Fibroblast of villous mesenchyme (primary cell): ENCODE measurements around the gene PMVK. TPM values are rescaled to one million over a fixed set of nuclear protein-coding genes. Genes with fewer than 3 reads are reported as not detected.

Experiments
- DNase-seq: peaks from one replicate; pipeline ENCODE4 v3.0.0-alpha.2; 2010; ENCODE audit warnings: low read depth
- H3K4me3 ChIP-seq: 2 replicates; pipeline ENCODE4 v1.5.1; 2011; ENCODE audit warnings: low read depth, mild to moderate bottlenecking, low read length
- total RNA-seq: library from RNA; depleted of rRNA; stranded (reverse); fragments of >200 nt; gene quantifications from 2 replicates; pipeline ENCODE4 v1.2.3, GENCODE V29; 2012
- TF ChIP-seq, protein P1 (sequence below): IDR thresholded peaks from 2 replicates; pipeline ENCODE4 v1.5.1; 2012; ENCODE audit warnings: low read depth, mild to moderate bottlenecking, low read length; ENCODE audit not compliant: insufficient read depth

Gene PMVK
- total RNA-seq, 1 donor = 8.2 TPM

- DNase-seq = no peak
- TF ChIP-seq, protein P1, sequence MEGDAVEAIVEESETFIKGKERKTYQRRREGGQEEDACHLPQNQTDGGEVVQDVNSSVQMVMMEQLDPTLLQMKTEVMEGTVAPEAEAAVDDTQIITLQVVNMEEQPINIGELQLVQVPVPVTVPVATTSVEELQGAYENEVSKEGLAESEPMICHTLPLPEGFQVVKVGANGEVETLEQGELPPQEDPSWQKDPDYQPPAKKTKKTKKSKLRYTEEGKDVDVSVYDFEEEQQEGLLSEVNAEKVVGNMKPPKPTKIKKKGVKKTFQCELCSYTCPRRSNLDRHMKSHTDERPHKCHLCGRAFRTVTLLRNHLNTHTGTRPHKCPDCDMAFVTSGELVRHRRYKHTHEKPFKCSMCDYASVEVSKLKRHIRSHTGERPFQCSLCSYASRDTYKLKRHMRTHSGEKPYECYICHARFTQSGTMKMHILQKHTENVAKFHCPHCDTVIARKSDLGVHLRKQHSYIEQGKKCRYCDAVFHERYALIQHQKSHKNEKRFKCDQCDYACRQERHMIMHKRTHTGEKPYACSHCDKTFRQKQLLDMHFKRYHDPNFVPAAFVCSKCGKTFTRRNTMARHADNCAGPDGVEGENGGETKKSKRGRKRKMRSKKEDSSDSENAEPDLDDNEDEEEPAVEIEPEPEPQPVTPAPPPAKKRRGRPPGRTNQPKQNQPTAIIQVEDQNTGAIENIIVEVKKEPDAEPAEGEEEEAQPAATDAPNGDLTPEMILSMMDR = no peak
- H3K4me3 ChIP-seq = no peak overlapping the region
These were observed 9.7 kb upstream of the PMVK start for GRCh38 chr1:154945962-154946850.

DNA sequence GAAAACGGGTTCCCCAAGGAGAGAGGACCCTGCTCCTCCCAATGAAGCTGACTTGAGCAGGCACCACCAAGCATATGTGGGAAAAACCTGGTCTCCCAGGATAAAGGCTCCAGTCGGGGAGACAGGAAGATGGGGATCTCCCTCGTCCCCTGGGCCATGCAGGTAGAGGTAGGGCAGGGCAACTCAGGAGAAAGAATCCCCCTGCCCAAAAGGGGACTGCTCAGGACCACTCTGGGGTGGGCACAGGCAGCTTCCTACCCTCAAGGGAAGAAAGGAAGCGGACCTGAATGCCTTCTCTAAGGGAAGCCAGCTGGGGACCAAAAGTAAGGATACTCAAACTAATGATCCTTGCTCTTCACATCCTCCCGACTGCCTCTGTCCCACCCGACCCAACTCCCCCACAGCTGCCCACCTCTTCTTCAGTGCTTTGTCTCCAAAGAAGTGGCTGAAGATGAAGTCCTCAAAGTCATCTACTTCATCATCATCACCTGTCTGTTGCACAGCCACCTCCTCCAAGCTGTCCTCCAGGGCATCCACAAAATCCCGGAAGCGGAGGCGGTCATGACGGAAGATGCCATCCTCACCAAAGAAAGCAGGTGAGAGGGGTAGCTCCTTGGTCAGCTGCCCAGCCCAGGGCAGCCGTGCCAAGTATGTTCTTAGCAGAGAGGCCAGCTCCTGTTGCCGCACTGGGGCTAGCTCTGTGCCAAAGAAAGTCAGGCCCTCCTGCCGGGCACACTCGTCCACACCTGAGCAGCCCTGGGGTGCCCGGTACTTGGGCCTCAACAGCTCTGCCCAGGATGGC lies 8.8 kb upstream of the PMVK start:
- TF ChIP-seq, protein P1 = no peak
- H3K4me3 ChIP-seq = no peak overlapping the region
- DNase-seq = no peak

DNA sequence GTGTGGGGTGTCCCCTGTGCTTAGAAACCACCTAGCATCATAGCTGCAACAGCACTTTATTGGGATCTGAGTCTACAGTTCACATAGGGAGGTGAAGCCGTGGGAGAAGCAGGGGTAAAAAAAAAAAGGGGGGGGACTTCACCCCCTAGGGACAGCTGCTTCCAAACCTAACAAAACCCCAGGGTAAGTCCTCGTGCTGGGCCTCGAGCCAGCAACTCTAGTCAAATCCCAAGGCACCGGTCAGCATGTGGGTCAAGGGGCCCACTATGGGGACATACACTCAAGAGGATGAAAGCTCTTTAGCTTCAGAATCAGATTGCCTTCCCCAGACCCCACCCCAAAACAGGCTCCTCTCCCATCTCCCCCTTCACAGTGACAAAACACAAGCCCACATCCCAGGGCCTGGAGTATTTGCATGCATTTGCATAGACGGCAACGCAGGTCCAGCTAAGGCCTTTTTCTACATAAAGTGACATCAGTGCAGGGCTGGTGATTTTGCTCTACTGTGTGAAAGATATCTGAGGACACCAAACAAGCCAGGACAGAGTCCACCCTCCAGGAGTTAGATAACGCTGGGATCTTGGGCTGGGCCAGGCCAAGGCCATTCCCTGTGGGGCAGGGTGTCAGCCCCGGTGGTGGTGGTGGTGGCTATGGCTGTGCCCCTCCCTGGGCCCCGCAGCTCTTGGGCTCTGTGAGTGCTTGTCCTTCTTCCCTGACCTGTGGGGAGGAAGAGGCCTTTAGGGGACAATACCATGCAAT lies 8.1 kb upstream of the PMVK start:
- TF ChIP-seq, protein P1 = no peak
- no peak overlapping the region for H3K4me3 ChIP-seq
- DNase-seq = no peak

GRCh38 chr1:154943649-154944400 lies 7.3 kb upstream of the PMVK start:
- TF ChIP-seq, protein P1 = peak; percentile 77
- DNase-seq = peak; percentile 45

DNA sequence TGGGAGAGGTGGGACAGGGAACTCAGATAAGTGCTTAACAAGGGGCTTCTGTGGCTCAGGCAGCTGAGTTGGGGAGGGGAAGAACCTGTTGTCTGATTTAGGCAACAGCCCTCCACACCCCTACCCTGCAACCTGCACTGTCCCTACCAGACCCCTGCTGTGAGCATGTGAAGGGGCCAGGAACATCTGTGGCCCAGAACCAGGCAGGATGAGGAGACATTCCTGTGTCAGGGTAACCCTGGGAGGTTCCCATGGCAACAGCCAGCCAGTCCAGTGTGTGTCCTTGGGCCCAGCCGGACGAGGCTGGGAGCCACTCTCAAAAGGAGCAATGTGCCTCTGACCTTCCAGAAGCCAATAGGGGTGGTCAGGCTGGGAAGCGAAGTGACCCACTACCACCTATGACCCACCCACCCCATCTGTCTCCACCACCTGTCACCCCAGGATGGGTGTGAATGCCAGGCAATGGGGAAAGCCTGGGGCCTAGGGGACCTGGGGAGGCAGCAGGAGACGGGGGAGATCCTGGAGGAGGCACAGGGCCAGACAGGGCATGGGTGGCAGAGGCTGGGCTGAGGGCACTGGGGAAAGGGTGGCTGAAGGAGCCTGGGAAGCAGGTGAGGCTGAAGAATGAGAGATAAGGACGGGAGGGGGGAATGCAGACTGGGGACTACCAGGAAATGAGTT lies 5.0 kb upstream of the PMVK start:
- TF ChIP-seq, protein P1 = no peak
- peak; percentile 5 for DNase-seq
- H3K4me3 ChIP-seq = no peak overlapping the region

More at GRCh38 chr1:154943649-154944400, 7.3 kb upstream of the PMVK start:
- no peak overlapping the region for H3K4me3 ChIP-seq
